GM21619 (cell line): ENCODE results near the gene TBC1D4.
"Not testable (repeated sequence)": the region's sequence is repeated elsewhere in the genome, so short reads cannot be mapped to it uniquely, and the experiment has no call there.

Experiments
- ATAC-seq: cut with Tn5 transposase; IDR thresholded peaks from one replicate; pipeline ENCODE4 v1.9.1; 2021; ENCODE audit not compliant: unreplicated experiment

TBC1D4 gene

DNA sequence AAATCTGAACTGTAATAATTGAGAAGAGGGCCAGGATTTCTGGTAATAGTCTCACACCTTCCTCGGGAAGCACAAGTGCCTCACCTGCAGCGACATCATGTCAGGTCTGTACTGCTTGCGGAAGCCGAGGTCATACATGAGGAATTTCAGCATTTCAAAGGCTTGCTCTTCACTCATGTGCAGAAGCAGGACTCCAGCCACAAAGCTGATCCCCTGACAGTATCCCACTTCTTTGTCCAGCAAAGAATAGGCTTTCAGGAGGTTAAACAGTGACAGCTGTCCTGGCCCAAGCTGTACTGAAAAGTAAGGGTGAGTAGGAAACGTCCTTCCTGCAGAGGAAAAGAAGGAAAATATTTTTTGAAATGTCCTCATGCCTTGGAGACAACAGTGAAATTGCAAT lies 182.7 kb downstream of the TBC1D4 start:
- ATAC-seq, result no peak

- no peak for ATAC-seq
These were observed 185.3 kb downstream of the TBC1D4 start for GRCh38 chr13:75296641-75297040.

GRCh38 chr13:75295201-75295600 lies 186.8 kb downstream of the TBC1D4 start:
- no peak for ATAC-seq

GRCh38 chr13:75294110-75294509 lies 187.9 kb downstream of the TBC1D4 start:
- ATAC-seq, result no peak

DNA sequence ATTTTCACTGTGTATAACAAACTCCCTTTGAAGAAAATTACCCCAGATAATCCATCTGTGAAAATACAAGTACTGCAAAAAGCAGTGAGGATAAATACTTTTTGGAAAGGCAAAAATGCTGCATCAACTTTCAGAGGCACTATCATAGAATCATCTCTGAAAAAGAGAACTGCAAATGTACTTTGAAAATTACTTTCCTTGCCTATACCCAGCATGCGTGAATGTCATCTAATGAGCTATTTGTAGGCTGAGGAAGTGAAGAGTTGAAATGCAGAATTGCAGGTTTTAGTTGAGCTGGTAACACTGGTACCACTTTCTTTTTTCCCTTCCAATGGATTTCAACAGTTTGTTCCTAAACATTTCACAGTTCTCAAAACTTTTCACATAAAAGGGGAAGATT lies 196.7 kb downstream of the TBC1D4 start:
- ATAC-seq, result peak; percentile 50

DNA sequence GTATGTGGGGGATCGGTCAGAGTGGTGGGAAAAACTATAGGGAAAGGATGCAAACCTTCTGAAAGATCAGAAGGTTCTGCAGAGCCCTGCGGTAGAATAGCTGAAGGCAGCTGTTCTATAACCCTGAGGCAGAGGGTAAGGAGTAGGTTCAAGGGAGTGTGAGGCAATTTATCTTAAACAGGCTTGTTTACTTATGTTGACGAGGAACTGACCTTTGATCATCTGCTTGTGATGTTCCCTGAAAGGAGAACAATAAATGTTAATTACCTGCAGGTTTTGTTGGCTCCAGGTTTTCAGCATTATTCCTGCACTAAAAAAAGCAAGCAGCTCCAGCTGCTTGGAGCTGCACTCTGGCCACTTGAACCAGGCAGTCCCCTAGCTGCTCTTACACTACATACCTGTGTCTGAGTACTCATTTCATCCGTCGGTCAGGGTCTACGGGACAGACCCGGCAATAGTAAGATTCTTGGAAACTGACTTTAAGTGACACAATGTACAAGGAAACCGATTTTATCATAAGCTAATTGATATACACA lies 202.1 kb downstream of the TBC1D4 start:
- ATAC-seq, result no peak

GRCh38 chr13:75273695-75274094 lies 208.3 kb downstream of the TBC1D4 start:
- not testable (repeated sequence) for ATAC-seq

GRCh38 chr13:75271846-75272245 lies 210.1 kb downstream of the TBC1D4 start:
- no peak for ATAC-seq

GRCh38 chr13:75268481-75268880 lies 213.5 kb downstream of the TBC1D4 start:
- ATAC-seq, result not testable (repeated sequence)

- ATAC-seq, result no peak
These were observed 217.4 kb downstream of the TBC1D4 start for GRCh38 chr13:75264611-75265010.

GRCh38 chr13:75263741-75264407 lies 218.1 kb downstream of the TBC1D4 start:
- no peak for ATAC-seq

DNA sequence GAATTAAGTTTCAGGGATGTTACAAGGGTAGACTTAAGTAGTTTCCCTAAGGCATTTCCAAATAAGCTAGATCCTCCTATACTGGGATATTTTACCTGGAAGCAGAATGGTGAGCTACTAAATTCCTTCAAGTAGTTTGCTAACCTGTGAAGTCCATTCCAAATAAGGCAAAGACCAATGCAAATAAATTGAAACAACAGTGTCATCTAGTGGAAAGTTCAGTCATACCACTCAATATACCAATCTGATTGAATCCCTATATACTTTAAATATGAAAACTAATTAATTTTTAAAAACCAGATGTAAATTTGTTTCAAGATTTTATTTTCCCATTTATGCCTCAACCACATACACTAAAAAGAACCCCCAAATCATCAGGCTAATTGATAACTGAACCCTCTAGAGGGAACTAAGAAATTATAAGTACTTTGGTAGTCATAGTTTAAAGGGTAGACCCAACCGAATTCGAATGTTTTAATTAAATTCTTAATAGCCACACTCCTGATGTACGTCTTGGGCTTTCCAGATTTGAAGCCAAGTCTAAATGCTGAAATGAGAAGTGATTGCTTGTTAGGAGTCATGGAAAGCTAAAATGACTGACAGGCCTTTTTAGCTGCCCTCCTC lies 223.7 kb downstream of the TBC1D4 start:
- ATAC-seq, result peak; percentile 70

GRCh38 chr13:75256922-75257321 lies 225.0 kb downstream of the TBC1D4 start:
- no peak for ATAC-seq

- no peak for ATAC-seq
These were observed 226.3 kb downstream of the TBC1D4 start for GRCh38 chr13:75255653-75256052.

DNA sequence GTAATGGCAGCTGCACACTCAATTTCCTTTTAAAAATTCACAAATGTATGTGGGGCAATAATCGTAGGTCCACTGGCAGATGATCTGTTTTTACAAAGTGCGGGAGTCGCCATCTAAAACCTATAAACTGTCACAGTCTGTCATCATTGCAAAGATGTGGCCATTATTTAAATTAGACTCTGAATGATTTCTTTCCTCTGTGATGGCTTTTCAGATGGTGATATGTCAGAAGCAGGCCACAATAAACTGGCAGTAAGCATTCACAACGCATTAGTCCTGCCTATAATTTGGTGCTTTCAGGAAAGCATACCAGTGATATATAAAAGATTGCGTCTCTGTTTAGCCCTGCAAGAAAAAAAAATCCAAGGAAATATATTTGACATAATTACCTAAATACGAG lies 226.8 kb downstream of the TBC1D4 start:
- ATAC-seq, result no peak

GRCh38 chr13:75251188-75251587 lies 230.8 kb downstream of the TBC1D4 start:
- ATAC-seq, result no peak

GRCh38 chr13:75250526-75251178 lies 231.3 kb downstream of the TBC1D4 start:
- no peak for ATAC-seq

DNA sequence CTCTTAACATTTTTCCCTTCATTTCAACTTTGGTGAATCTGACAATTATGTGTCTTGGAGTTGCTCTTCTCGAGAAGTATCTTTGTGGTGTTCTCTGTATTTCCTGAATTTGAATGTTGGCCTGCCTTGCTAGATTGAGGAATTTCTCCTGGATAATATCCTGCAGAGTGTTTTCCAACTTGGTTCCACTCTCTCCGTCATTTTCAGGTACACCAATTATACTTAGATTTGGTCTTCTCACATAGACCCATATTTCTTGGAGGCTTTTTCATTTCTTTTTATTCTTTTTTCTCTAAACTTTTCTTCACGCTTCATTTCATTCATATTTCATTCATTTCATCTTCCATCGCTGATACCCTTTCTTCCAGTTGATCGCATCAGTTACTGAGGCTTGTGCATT lies 236.4 kb downstream of the TBC1D4 start:
- ATAC-seq, result not testable (repeated sequence)

- not testable (repeated sequence) for ATAC-seq
These were observed 241.7 kb downstream of the TBC1D4 start for GRCh38 chr13:75240240-75240639.

DNA sequence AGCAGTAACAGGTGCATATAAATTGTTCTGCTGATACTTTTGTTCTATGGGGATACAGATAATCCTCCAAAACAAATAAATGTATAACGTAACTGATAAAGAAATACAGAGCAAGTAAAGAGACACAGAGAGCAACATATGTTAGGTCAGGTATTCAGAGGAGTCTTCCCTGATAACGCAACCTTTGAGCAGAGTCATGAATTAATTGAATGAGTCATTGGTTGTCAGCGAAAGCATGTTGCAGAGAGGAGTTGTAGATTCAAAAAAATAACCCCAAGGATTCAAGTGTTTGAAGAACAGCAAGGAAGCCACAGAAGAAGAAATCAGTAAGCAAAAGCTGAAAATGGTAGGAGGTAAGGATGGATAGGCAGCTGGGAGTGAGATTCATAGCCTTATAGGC lies 245.2 kb downstream of the TBC1D4 start:
- ATAC-seq, result no peak
